Lung (tissue), 12 donors: Measurements from ENCODE around the gene PIP5K1C. TPM values are rescaled to one million over a fixed set of nuclear protein-coding genes. Genes with fewer than 3 reads are reported as not detected.

Experiments used
- ATAC-seq: fragments of 200-7000 bp; cut with Tn5 transposase; one replicate; pipeline ENCODE4 v1.9.1; 2020; ENCODE audit warnings: moderate number of reproducible peaks; ENCODE audit not compliant: insufficient read depth, low FRiP score
- DNase-seq, 3 donors: peaks; one replicate each; pipeline ENCODE4 v3.0.0-alpha.2; 2013 to 2017
- H3K27ac ChIP-seq, 2 donors: one replicate each; pipeline ENCODE4 v1.5.1; 2013; ENCODE audit warnings: mild to moderate bottlenecking in 2 of 2, moderate library complexity in 2 of 2, control low read depth in 1 of 2, inconsistent platforms in 1 of 2, low read depth in 1 of 2, low read length in 1 of 2
- H3K27me3 ChIP-seq, 3 donors: one replicate each; pipeline ENCODE4 v1.5.1; 2013; ENCODE audit warnings: low read length in 2 of 3; ENCODE audit not compliant: control insufficient read depth in 3 of 3, insufficient read depth in 3 of 3
- H3K36me3 ChIP-seq, 4 donors: one replicate each; pipeline ENCODE4 v1.5.1; 2013; ENCODE audit warnings: low read length in 4 of 4, mild to moderate bottlenecking in 1 of 4, moderate library complexity in 1 of 4; ENCODE audit not compliant: control insufficient read depth in 4 of 4, insufficient read depth in 4 of 4
- H3K4me1 ChIP-seq, 5 donors: one replicate each; pipeline ENCODE4 v1.5.1; 2013; ENCODE audit warnings: low read length in 5 of 5, mild to moderate bottlenecking in 2 of 5, moderate library complexity in 1 of 5; ENCODE audit not compliant: control insufficient read depth in 5 of 5, insufficient read depth in 5 of 5
- H3K4me3 ChIP-seq: one replicate; pipeline ENCODE4 v1.5.1; 2013; ENCODE audit warnings: mild to moderate bottlenecking, control low read depth, moderate library complexity
- H3K9ac ChIP-seq, 2 donors: one replicate each; pipeline ENCODE4 v1.5.1; 2013; ENCODE audit warnings: low read length in 2 of 2, control low read depth in 1 of 2; ENCODE audit not compliant: insufficient read depth in 1 of 2
- H3K9me3 ChIP-seq, 4 donors: one replicate each; pipeline ENCODE4 v1.5.1; 2013; ENCODE audit warnings: low read length in 3 of 4, mild to moderate bottlenecking in 1 of 4, moderate library complexity in 1 of 4; ENCODE audit not compliant: control insufficient read depth in 4 of 4, insufficient read depth in 3 of 4
- CTCF ChIP-seq: IDR thresholded peaks from 2 replicates; pipeline ENCODE4 v1.5.1; 2012; ENCODE audit warnings: mild to moderate bottlenecking; ENCODE audit errors: control extremely low read depth, extremely low read depth
- whole genome bisulfite sequencing, 2 donors: extraction: QIAGEN DNeasy Blood & Tissue Kit; methylation state at CpG; one replicate each; pipeline ENCODE4 v1.1.7; 2013; 5-methylcytosine and 5-hydroxymethylcytosine counted together
- polyA plus RNA-seq, 2 donors: library from polyadenylated mRNA; stranded (reverse); fragments of 200-250 nt; gene quantifications; one replicate each; pipeline ENCODE4 v1.2.1, GENCODE V29; 2013
- total RNA-seq, 2 donors: library from RNA; depleted of rRNA in 1 of 2; stranded (reverse); fragments of >200 nt in 1 of 2; gene quantifications; one replicate each; pipeline ENCODE4 v1.2.1, GENCODE V29; 2014 to 2021
- donor health status: control.
- donor health status: control.
- donor health status: Bipolar disorder and iron deficiency.
- donor health status: healthy.
- donor health status: DM: yes; HTN: yes; CAD: no.

PIP5K1C gene
- total and polyA plus RNA-seq, 4 donors: 16.3 to 39.4 (median 20.5) TPM

- H3K4me3 ChIP-seq: no peak overlapping the region
- H3K27ac ChIP-seq: peak overlapping the region in 1 of 2 donors; percentile 61
- WGBS, 2 donors: 87 to 89% methylated on average over 75 to 79 of the region's 79 CpGs
- TF ChIP-seq CTCF: no peak
- H3K4me1 ChIP-seq: peaks cover 0 to 27% (median 6%) of the 10 kb centered on the region in 5 donors
- no peaks in the 10 kb centered on the region for H3K27me3 ChIP-seq
- DNase-seq: no peak
- ATAC-seq: no peak
- H3K9me3 ChIP-seq: peaks cover 0 to 3% (median 0%) of the 10 kb centered on the region in 4 donors
- no peak overlapping the region for H3K9ac ChIP-seq
- peaks cover 4 to 51% (median 13%) of the 10 kb centered on the region in 4 donors for H3K36me3 ChIP-seq
Observed at GRCh38 chr19:3612901-3613741, 87.1 kb downstream of the PIP5K1C start.

- 97 to 99% methylated on average over 33 of the region's 33 CpGs for WGBS, 2 donors
- no peaks in the 10 kb centered on the region for H3K27me3 ChIP-seq
- H3K36me3 ChIP-seq: peaks cover 4 to 48% (median 13%) of the 10 kb centered on the region in 4 donors
- DNase-seq (no peak), ATAC-seq (no peak)
- H3K27ac ChIP-seq: no peak overlapping the region
- TF ChIP-seq CTCF: no peak
- H3K9me3 ChIP-seq: peaks cover 0 to 3% (median 0%) of the 10 kb centered on the region in 4 donors
- H3K9ac ChIP-seq: no peak overlapping the region
- peaks cover 0 to 31% (median 6%) of the 10 kb centered on the region in 5 donors for H3K4me1 ChIP-seq
- H3K4me3 ChIP-seq: no peak overlapping the region
Observed at GRCh38 chr19:3612330-3612729, 87.9 kb downstream of the PIP5K1C start.

- Histone ChIP-seq H3K27me3 (no peaks in the 10 kb centered on the region), H3K36me3 (peaks cover 4 to 47% (median 11%) of the 10 kb centered on the region in 4 donors), H3K9ac (no peak overlapping the region), H3K4me1 (peaks cover 0 to 35% (median 6%) of the 10 kb centered on the region in 5 donors), H3K27ac (no peak overlapping the region), H3K9me3 (peaks cover 0 to 3% (median 0%) of the 10 kb centered on the region in 4 donors), H3K4me3 (no peak overlapping the region)
- 91 to 93% methylated on average over 36 of the region's 36 CpGs for WGBS, 2 donors
- no peak for TF ChIP-seq CTCF
- no peak for ATAC-seq
- DNase-seq: peak in 1 of 3 donors; percentile 11
Observed at GRCh38 chr19:3611841-3612240, 88.4 kb downstream of the PIP5K1C start.
